HG02571 (cell line): ENCODE data around the gene CDK5.
"Not testable (repeated sequence)": the region's sequence is repeated elsewhere in the genome, so short reads cannot be mapped to it uniquely, and the experiment has no call there.

Experiments
- ATAC-seq: cut with Tn5 transposase; IDR thresholded peaks from one replicate; pipeline ENCODE4 v1.9.1; 2021; ENCODE audit warnings: mild to moderate bottlenecking, moderate library complexity; ENCODE audit not compliant: unreplicated experiment

CDK5 gene

DNA sequence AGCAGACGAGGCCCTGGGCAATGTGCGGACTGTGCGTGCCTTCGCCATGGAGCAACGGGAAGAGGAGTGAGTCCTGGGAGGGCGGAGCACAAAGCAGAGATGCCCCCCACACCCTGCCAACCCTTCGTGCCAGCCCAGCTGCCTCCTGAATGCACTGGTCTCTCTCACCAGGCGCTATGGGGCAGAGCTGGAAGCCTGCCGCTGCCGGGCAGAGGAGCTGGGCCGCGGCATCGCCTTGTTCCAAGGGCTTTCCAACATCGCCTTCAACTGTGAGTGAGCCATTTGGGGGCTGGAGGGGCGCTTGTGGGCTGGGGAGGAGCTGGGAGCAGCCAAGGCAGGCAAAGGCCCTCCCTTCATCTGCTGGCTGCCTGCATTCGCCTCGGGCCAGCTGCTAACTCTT is 21.8 kb downstream of the CDK5 start:
- ATAC-seq: no peak

DNA sequence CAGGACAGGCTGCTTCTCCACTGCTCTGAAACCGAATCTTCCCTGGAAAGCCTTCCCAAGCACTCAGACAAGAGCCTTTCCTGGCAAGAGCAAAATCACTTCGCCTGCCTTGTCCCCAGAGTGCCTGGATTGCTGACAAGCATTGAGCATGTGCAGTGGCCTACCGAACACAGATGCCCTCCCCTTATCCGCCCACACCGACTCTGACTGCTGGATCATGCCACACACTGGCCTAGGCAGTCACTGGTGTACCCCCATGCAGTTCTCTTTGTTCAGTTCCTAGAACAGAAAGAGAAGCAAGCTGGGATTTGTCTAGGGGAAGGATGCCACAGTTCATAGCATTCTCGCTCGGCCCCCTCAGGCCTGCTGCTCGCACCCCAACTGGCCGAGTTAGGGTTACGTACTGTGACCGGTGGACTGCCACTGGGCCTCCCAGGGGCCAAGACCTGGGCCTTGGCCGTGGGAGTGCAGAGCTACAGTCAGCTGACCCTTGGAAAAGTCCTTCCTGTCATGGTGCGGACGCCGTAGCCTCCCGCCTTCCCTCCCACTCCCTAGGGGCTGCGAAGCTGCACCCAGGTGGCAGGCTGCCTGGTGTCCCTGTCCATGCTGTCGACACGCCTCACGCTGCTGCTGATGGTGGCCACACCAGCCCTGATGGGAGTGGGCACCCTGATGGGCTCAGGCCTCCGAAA is 22.5 kb downstream of the CDK5 start:
- ATAC-seq: no peak

DNA sequence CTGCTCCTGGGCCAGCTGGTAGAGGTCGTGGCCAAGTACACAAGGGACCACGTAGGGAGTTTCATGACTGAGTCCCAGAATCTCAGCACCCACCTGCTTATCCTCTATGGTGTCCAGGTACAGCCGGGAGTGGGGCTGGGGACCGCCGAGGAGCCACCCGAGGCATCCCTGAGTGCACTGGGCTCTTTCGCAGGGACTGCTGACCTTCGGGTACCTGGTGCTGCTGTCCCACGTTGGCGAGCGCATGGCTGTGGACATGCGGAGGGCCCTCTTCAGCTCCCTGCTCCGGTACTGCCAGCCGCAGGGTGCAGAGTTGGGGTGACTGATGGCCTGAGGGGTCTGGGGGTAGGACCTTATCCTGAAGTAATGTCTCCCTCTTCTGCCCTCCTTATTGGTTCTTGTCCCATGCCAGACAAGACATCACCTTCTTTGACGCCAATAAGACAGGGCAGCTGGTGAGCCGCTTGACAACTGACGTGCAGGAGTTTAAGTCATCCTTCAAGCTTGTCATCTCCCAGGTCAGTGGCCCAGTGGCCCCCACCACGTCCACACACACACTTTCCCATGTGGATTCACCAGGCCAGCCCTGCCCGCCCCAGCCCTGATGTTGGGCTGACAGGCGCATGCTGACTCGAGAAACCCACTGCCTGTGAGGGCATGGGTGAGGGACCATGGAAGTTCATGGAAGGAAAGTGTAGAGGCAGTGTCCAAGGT is 23.2 kb downstream of the CDK5 start:
- ATAC-seq: no peak

DNA sequence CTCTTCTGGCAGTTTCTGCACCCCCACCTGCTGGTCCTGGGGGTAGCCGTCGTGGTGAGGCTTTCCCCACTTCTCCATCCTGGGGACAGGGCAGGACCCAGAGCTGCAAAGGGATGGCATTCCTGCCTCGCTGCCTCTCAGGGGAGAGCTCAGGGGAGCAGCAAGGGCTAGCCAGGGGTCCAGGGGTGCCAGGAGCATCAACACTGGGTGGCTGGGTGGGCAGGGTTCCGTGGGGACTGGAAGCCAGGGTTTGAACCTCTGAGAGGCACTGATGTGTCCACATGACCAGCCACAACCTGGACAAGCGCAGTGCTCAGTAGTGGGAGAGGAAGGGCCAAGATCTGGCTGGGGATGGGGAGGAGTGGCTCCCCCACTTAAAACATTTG is 23.8 kb downstream of the CDK5 start:
- ATAC-seq: no peak

DNA sequence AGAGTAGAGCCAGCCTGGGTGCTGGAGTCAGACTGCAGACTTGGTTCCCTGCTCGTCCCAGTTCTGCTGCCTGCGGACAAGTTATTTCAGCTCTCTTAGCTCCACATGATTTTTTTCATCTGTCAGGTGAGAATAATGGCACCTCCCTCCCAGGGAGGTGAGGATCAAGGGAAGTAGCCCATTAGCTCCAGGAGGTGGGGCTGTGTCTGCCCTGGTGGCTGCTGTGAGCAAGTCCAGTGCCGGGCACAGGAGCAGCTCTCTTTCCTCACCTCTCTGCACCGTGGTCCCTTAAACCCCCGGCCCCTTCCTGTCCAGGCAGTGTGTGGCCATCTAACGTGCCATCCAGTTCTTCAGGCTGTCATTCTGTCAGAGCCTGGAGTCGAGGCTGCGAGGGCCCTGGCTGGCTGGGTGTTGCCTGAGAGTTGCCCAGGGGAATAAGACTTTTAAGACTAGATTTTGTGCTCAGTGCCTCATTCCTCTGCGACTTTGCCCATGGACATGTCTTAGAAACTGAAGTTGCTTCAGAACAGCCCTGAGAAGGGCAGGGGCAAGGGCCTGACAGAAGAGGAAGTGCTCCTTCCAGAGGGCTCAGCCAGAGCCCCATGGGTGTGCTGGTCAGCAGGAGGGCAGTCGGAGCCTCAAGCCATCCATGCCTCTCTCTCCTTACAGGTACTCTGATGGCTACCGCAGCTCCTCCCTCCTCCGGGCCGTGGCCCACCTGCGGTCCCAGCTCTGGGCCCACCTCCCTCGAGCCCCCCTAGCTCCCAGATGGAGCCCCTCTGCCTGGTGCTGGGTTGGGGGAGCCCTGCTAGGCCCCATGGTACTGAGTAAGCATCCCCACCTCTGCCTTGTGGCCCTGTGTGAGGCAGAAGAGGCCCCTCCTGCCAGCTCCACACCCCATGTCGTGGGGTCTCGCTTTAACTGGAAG is 24.5 kb downstream of the CDK5 start:
- no peak for ATAC-seq

DNA sequence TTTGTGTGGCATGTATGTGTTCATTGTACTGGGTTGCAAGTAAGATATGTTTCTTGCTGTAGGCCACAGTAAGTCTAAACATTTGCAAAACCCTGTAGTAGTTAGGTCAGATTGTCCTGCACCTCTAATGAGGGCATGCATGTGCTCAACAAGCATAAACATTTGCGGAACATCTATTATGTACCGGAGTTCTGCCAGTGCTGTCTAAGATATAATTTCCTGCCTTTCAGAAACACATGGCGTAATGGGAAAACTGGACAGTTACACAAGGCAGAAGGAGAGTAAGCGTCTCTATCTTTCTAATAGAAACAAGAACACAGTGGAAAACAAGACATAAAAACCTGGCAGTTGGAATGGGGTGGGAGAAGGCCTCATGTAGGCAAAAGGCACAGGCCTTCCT is 26.7 kb downstream of the CDK5 start:
- no peak for ATAC-seq

DNA sequence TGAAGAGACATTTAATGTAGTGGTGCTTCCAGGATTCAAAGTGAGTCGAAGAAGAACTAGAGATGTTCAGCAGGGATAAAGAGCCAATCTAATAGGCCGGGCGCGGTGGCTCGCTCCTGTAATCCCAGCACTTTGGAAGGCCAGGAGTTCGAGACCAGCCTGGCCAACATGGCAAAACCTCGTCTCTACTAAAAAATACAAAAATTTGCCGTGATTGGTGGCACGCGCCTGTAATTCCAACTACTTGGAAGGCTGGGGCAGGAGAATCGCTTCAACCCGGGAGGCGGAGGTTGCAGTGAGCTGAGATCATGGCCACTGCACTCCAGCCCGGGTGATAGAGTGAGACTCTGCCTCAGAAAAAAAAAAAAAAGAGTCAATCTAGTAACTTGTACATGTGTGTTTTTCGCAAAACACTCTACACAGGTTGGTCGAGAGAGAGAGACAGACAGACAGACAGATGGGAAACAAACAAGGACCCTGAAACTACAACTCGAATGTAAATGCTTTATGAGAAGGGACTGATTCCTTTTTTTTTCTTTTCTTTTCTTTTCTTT is 28.7 kb downstream of the CDK5 start:
- ATAC-seq: no peak

DNA sequence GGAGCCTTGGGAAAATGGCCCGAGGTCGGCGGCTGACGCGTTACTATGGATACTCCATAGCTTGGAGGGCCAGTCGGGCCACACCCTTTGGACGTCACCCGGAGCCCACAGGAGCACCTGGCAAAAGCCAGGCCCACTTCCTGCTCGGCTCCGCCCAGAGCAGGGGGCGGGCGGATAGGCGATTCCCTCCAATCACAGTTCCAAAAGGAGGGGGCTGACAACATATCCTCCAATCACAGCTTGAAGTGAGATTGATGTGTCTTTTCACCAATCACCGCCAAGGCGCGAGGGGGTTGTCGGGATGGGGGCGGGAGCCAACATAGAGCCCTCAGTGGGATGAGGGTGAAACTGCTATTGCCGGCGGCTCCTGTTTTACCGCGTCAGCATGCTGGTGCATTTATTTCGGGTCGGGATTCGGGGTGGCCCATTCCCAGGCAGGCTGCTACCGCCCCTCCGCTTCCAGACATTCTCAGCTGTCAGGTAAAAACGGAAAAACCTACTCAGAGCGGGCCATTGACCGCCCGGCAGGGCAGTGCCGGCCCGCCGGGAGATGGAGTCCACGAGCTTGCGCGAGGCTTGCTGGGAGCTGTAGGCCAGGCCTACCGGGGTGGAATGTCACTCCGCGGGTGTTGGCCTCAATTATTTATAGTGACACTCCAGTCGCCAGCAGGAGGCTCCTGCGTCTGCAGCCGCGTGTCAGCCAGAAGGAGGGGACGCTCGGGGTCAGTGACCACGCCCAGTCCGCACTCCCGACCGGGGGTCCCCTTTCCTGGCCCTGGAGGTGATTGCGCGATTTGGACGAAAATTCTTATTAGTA is 29.4 kb downstream of the CDK5 start, which contains the start of gene ABCB8:
ABCB8 (plus strand) TSS at position 320 of the 817 bp plus-strand sequence; CDS start at position 386, 66 bp downstream.
- ATAC-seq: peak; percentile 97

DNA sequence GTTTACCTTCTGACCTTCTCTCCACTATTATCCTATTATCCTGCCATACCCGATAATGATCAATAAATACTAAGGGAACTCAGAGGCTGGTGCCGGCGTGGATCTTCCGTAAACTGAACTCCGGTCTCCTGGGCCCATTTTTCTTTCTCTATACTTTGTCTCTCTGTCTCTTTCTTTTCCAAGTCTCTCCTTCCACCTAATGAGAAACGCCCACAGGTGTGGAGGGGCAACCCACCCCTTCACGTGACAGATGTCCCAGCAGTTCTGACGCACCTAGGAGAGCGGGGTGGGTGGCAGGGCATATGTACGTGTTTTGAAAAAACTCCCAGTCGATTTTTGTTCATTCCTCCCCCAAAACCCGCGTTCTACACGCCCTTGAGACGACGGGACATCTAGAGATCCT is 30.0 kb downstream of the CDK5 start:
- ATAC-seq: peak; percentile 1

DNA sequence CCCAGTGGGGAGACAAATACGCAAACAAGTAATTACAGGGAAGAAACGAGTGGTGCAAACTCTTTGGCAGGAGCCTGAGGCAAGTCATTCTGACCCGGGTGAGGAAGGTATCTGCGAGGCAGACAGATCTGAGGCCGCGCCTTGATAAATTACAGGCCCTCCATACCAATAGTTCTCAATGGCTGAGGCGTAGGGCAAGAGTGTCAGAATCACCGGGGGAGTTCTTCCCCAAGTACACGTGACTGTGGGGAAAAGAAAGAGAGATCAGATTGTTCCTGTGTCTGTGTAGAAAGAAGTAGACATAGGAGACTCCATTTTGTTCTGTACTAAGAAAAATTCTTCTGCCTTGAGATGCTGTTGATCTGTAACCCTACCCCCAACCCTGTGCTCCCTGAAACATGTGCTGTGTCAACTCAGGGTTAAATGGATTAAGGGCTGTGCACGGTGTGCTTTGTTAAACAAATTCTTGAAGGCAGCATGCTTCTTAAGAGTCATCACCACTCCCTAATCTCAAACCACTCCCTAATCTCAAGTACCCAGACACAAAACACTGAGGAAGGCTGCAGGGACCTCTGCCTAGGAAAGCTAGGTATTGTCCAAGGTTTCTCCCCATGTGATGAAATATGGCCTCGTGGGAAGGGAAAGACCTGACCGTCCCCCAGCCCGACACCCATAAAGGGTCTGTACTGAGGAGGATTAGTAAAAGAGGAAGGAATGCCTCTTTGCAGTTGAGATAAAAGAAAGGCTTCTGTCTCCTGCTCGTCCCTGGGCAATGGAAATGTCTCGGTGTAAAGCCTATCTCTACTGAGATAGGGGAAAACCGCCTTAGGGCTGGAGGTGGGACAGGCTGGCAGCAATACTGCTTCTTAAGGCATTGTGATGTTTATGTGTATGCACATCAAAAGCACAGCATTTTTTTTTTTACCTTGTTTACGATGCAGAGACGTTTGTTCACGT is 30.6 kb downstream of the CDK5 start:
- not testable (repeated sequence) for ATAC-seq

DNA sequence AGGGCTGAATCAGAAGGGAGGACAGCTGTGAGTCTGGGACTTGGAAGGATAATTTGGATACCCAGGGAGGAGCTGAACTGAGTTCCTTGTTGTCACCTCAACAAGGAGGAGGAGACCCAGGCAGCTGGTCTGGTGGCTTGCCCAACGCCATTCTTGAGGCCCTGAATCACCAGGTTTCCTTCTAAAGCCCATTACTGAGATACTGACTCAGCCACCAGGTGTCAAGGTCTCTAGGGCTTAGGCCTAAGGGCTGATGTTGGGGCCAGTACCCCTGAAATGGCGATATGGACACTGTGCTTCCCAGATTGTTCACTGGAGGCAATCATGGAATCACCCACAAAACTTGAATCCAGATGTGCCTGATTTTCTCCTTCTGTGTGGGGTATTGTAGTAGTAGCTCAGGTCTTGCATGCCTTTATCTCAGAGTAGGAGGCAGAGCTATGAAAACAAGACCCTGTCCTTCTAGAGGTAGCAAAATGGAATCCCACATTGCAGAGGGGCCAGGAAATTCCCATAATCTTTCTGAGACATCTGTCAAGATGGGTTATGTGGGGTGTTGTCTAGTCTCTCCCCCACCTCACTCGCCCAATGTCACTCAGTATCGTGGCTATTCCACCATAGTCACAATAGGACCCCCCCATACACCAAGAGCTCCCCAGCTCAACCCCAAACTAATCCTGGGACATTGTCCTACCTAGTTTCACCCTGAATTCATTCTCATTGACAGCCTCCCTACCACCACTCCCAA is 31.6 kb downstream of the CDK5 start:
- ATAC-seq: no peak

DNA sequence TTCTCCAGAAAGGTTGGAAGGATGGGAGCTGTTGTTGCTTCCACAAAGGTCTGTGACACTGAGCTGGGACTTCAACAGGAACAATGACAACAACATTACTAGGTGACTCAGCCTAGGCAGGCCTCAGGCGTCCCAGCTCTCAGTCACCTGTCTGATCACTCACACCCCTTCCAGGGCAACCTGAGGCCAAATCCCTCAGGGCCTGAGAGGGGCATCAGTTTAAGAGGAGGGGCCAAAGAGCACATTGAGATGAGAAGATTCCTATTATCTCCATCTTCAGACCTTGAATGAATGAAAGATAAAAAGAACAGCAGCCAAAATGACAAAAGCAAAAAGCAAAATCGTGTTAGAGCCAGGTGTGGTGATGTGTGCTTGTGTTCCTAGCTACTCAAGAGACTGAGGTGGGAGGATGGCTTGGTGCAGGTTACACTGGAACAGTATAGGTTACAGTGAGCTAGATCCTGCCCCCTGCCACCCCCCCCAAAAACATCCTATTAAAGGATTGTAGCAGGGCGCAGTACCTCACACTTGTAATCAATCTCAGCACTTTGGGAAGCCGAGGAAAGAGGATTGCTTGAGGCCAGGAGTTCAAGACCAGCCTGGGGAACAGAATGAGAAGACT is 33.2 kb downstream of the CDK5 start, which contains the start of gene ATG9B:
ATG9B (minus strand) TSS at position 60 of the 622 bp plus-strand sequence. CDS start 71 bp downstream, outside the sequence.
- ATAC-seq: no peak

DNA sequence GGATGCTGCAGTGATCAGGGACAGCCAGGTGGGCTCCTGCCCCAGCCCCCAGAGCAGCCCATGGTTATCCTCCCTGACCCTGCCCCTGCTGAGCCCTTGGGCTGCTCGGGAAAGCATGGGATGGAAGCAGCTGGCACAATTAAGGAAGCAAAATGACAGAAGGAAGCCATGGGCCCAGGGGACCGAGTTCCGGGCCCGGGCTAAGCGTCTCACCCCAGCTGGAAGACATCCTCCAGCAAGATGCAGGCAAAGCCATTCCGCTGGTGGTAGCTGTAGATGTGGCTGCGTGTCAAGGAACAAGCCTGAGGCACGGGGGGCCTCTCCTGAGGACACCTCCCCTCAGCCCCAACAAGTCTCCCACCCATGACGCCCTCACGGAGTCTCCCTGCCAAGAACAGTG is 34.5 kb downstream of the CDK5 start:
- ATAC-seq: no peak

DNA sequence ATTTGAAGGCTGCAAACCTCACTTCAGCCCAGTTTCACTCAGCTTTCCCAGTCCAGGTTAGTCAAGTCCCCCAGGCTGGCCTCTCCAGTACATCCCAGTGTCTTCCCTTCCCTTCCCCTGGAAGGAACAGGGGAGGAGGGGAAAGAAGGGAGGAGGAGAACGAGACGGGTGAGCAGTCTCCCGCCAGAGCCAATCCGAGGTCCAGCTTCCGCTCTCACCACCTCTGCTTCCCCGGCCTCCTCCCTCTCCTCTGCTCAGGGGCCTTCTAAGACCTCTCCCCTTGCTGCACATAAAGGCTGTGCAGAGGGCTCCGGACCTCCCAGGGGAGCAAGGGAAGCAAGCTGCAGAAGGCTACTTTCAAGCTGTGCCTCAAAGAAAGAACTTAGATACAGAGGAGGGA is 37.5 kb downstream of the CDK5 start:
- ATAC-seq: no peak

DNA sequence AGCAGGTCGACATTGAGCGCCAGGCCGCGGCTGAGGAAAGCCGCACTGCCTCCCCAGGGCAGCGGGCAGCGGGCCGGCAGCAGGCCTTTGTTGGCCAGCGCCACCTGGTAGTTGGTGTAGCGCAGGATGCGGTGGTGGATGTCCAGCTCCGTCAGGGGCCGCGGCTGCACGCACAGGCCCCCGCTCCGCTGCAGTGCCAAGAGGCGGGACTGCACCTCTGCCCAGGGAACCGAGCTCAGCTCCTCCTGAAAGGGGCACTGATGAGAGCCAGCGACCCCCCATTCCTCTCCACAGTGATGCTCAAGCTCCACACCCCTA is 38.6 kb downstream of the CDK5 start:
- no peak for ATAC-seq

DNA sequence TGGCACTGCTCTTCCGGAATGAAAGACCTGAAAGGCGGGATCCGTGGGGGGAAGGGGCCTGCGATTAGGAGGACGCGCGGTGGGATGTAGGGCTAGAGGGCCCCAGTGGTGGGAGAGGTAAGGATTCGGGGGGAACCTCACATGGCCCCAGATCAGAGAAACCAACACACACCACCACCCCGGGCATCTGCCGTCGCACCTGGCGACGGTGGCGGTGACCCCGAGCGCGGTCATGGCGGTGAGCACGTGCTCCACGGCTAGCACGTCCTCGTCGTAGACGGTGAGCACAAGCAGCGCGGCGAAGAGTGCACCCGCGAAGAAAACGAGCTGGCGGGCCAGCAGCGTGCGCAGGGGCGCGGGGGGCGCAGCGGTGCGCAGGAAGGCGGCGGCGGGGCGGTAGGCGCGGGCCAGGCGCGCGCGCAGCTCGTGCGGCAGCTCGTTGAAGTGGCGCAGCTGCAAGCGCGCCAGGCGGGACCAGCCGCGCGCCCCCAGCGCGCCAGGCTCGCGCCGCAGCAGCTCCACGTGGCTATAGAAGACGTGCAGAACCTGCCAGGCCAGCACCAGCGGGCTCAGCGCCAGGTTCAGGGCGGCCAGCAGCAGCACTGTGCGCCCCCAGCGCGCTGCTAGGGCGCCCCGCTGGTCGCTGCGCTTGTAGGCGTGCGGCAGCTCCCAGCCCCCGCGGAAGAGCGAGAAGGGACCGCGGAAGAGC is 39.1 kb downstream of the CDK5 start:
- ATAC-seq: no peak

DNA sequence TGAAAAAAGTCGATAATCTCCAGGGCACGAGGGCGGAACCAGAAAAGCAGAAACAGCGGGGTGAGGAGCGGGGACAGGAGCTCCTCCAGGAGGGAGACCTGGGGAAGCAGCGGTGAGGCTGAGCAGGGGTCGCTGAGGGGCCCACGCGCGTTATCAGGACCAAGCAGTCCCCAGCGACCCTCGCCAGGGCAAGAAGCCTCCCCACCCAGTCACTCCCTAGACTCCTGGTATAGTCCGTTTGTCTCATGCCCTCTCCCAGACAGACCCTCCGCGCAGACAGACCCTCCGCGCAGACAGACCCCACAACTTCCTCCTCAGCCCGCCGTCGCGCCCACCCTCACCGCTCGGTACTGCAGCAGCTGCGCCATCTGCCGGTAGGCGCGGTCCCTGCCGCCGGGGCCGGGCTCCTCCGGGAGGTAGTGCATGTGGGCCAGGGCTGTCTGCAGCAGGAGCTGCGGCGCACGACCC is 39.7 kb downstream of the CDK5 start:
- peak; percentile 53 for ATAC-seq
